Activated CD4-positive, alpha-beta T cell treated with anti-CD3 and anti-CD28 coated beads, Interleukin-2, Interleukin-6, amounts not matched to agents 100 ng/mL and 50 ng/mL, durations not matched to agents 16 hours and 8 hours (primary cell): Measurements from ENCODE around the gene MPV17L.
"Not testable (repeated sequence)": the region's sequence is repeated elsewhere in the genome, so short reads cannot be mapped to it uniquely, and the experiment has no call there.

ENCODE experiments used
- DNase-seq: peaks from one replicate; pipeline ENCODE4 v3.0.0-alpha.2; 2020

MPV17L gene

GRCh38 chr16:15395631-15396508, at the start of gene MPV17L:
TSS of gene MPV17L (plus strand) at chr16:15395754. CDS start at chr16:15395898, 144 bp downstream.
- DNase-seq = not testable (repeated sequence)

- DNase-seq = not testable (repeated sequence)
Observed at GRCh38 chr16:15348721-15349120, 46.8 kb upstream of the MPV17L start.

- not testable (repeated sequence) for DNase-seq
Observed at GRCh38 chr16:15351251-15351650, 44.3 kb upstream of the MPV17L start.

GRCh38 chr16:15351745-15352144, 43.8 kb upstream of the MPV17L start:
- not testable (repeated sequence) for DNase-seq

GRCh38 chr16:15352852-15353251, 42.7 kb upstream of the MPV17L start:
- DNase-seq = not testable (repeated sequence)

- DNase-seq = not testable (repeated sequence)
Observed at GRCh38 chr16:15354846-15355245, 40.7 kb upstream of the MPV17L start.

GRCh38 chr16:15357495-15357894, 38.1 kb upstream of the MPV17L start:
- not testable (repeated sequence) for DNase-seq

GRCh38 chr16:15378194-15378593, 17.4 kb upstream of the MPV17L start, which contains the start of gene NPIPA5:
TSS of gene NPIPA5 (minus strand) at chr16:15378294. CDS start at chr16:15378294, 0 bp downstream.
- DNase-seq = not testable (repeated sequence)

- not testable (repeated sequence) for DNase-seq
Observed at GRCh38 chr16:15382810-15383209, 12.7 kb upstream of the MPV17L start.

- DNase-seq = not testable (repeated sequence)
Observed at GRCh38 chr16:15388060-15388459, 7.5 kb upstream of the MPV17L start.

- not testable (repeated sequence) for DNase-seq
Observed at GRCh38 chr16:15389916-15390315, 5.6 kb upstream of the MPV17L start.

- not testable (repeated sequence) for DNase-seq
Observed at GRCh38 chr16:15393025-15393424, 2.5 kb upstream of the MPV17L start.

GRCh38 chr16:15396509-15396829, 915 bp downstream of the MPV17L start:
- not testable (repeated sequence) for DNase-seq

- no peak for DNase-seq
Observed at GRCh38 chr16:15396948-15397594, 1.5 kb downstream of the MPV17L start.

- no peak for DNase-seq
Observed at GRCh38 chr16:15398618-15399316, 3.2 kb downstream of the MPV17L start.

GRCh38 chr16:15399317-15399716, 3.8 kb downstream of the MPV17L start:
- no peak for DNase-seq

- DNase-seq = not testable (repeated sequence)
Observed at GRCh38 chr16:15400314-15400713, 4.8 kb downstream of the MPV17L start.

GRCh38 chr16:15401972-15402371, 6.4 kb downstream of the MPV17L start:
- DNase-seq = no peak

GRCh38 chr16:15403392-15403995, 7.9 kb downstream of the MPV17L start:
- no peak for DNase-seq

GRCh38 chr16:15404091-15404490, 8.5 kb downstream of the MPV17L start:
- DNase-seq = not testable (repeated sequence)

- DNase-seq = no peak
Observed at GRCh38 chr16:15404792-15405191, 9.2 kb downstream of the MPV17L start.

GRCh38 chr16:15407756-15408155, 12.2 kb downstream of the MPV17L start:
- not testable (repeated sequence) for DNase-seq

GRCh38 chr16:15409476-15409875, 13.9 kb downstream of the MPV17L start:
- not testable (repeated sequence) for DNase-seq
